Germinal center (tissue), 1 donor: Measurements from ENCODE around the gene TRIP10.

Experiments
- DNase-seq: peaks from one replicate; pipeline ENCODE4 v3.0.0; 2012; ENCODE audit warnings: mixed read lengths, low spot score

The TRIP10 gene

GRCh38 chr19:6711605-6712004 is 27.9 kb upstream of the TRIP10 start:
- no peak for DNase-seq

- DNase-seq, result no peak
Observed at GRCh38 chr19:6712231-6712630, 27.2 kb upstream of the TRIP10 start.

DNA sequence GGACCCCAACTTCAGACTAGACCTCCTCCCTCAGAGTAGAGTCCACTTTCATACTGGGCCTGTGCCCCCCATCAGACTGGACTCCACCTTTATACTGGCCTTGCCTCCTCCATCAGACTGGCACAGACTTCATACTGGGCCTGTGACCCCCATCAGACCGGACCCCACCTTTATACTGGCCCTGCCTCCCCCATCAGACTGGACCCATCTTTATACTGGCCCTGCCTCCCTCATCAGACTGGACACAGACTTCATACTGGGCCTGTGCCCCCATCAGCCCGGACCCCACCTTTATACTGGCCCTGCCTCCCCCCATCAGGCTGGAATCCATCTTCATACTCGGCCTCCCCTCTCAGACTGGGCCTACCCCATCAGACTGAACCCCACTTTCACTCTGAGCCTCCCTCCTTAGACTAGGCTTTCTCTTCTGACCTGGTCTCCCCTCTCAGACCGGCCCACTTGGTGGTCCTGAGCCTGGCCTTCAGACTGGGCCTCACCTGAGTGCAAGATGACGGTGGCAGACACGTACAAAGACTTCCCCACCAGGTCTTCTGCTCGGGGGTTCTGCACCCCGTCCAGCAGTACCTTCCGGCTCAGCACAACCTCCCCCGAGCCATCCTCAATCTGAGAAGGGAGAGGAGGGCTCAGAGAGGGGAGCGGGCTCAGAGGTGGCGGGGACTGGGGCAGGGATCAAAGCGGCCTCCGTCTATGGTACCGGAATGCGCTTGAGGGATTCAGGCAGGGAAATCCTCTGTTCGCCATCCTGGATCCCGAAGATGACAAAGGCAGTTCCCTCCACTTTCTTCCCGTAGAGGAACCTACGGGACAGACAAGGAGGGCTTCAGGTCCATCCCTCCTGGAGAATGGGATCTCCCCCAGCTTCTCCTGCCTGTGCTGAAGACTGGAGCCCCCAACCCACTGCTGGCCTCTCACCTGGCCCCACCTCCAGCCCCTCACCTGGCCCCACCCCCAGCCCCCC is 26.5 kb upstream of the TRIP10 start:
- no peak for DNase-seq

DNA sequence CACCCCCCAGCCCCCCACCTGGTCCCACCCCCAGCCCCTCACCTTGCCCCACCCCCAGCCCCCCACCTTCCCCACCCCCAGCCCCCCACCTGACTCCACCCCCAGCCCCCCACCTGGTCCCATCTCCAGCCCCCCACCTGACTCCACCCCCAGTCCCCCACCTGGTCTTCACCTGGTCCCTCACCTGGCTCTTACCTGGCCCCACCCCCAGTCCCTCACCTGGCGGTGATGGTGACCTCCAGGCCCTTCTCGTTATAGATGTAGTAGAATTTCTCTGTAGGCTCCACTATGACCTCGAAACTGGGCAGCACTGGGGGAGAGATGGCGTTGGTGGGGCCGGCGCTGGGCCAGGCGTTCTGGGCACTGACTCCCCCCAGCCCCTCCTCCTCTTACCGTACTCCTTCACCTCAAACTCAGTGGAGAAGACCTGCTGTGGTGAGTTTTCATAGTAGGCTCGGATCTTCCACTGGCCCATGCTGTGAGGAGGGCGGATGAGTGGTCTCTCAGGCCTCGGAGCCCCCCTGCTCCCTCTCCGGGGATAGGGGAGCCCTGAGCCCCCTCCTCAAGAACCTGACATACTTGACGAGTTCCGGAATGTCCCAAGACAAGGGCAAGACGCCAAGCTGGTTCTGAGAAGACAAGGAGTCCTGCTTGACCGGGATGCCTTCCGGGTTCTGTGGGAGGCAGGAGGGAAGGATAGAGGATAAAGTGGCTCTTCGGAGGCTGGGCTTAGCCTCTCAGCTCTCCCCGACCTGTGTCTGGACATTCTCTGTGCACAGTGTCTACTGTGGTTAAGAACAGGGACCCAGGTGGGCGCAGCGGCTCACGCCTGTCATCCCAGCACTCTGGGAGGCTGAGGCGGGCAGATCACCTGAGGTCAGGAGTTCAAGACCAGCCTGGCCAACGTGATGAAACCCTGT is 25.4 kb upstream of the TRIP10 start:
- DNase-seq, result no peak

DNA sequence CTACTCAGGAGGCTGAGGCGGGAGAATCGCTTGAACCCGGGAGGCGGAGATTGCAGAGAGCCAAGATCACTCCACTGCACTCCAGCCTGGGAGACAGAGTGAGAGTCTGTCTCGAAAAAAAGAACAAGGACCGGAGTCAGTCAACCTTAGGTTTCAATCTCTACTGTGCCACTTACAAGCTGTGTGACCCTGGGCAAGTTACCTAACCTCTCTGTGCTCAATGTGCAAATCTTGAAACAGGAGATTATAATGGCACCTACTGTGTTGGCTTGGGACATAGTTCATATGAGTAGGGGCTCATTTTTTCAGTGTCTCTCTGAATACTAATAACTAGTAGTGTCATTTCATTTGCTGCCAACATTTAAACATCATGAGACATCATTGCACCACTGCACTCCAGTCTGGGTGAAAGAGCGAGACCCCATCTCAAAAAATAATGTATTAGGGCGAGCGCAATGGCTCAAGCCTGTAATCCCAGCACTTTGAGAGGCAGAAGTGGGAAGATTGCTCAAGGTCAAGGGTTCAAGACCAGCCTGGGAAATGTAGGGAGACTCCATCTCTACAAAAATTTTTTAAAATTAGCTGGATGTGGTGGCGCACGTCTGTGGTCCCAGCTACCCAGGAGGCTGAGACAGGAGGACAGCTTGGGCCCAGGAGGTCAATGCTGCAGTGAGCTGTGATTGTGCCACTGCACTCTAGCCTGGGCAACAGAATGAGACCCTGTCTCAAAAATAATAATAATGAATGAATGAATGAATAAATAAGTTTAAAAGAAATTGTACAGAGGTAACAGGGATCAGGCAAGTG is 24.5 kb upstream of the TRIP10 start:
- no peak for DNase-seq

- DNase-seq, result no peak
Observed at GRCh38 chr19:6716610-6716970, 22.9 kb upstream of the TRIP10 start.

DNA sequence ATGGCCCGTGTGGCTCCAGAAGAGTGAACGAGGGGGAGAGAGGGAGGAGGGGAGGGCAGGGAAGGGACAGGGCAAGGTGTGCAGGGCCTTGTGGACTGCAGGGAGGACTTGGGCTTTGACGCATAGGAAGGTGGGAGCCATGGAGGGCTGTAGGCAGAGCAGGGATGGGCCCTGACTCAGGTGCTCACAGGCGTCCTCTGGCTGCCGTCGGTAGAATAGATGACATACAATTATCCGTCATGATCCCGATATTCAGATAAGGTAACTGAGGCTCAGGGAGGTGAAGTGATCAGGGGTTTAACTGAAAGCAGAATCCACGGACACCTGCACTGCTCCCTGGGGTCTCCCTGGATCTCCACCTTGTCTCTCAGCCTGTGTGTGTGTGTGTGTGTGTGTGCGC is 22.4 kb upstream of the TRIP10 start:
- no peak for DNase-seq

- no peak for DNase-seq
Observed at GRCh38 chr19:6717441-6717971, 22.0 kb upstream of the TRIP10 start.

GRCh38 chr19:6718111-6718740 is 21.3 kb upstream of the TRIP10 start:
- DNase-seq, result no peak

DNA sequence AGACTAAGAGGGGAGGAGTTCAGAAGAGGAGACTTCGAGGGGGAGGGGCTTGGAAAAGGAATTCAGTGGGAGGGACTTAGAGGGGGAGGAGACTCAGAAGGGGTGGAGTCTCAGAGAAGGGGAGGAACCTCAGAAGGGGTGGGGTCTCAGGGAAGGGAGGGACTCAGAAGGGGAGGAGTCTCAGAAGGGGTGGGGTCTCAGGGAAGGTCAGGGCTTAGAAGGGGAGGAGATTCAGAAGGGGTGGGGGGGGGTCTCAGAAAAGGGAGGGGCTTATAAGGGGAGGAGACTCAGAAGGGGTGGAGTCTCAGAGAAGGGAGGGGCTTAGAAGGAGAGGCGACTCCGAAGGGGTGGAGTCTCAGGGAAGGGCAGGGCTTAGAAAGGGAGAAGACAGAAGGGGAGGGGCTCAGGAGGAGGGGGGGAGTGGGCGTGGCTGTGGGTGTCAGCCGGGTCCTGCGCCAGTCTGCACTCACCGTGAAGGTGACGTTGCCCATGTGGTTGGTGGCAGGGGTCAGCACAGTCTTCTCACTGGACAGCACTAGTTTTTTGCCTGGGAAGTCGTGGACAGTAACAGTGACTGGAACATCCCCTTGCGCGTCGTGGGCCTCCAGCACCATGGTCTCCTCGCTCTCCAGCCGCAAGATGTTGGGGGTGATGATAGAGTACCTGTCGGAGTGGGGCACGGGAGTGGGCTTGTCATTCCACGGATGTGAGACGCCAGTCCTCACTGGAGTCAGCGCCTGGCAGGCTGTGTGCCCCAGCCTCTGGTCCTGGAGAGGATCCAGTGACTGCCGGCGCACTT is 20.5 kb upstream of the TRIP10 start:
- peak; percentile 56 for DNase-seq

GRCh38 chr19:6719540-6719861 is 20.0 kb upstream of the TRIP10 start:
- no peak for DNase-seq

GRCh38 chr19:6719992-6720368 is 19.5 kb upstream of the TRIP10 start:
- no peak for DNase-seq

DNA sequence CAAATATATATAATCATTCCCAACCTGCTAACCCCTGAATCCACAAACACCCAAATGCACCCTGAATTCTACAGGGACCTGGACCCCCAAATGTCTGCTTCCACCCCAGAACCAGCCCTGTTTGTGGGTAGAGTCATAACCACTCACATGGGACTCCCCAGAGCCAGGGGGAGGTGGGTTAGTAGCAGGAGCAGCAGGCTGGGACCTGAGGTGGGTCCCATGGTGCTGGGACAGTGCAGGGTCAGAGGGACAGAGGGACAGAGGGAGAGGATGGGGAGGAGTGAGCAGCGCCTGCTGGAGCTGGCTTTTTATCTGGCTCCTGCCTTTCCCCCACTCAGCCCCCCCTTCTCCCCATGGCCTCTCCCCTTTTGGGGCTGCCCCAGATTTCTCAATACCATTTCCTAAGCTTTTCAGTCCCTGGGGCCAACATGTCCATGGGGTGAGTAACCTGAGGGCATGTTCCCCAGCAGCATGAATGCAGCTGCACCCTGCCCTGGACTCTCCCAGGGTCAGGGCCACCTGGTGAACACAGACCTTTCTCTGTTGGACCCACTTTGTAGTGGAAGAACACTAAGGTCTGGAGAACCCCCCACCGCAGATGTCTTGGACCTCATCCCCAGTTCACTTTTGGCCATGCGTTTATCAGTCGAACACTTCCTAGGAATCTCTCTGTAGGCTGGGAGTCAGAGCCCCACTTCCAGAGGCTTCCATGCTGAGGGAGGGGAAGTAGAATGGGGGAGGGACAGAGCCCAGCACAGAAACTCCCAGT is 18.9 kb upstream of the TRIP10 start, which contains the start of gene C3:
Gene C3 (minus strand): TSS at position 282 of the 769 bp plus-strand sequence. CDS start 61 bp downstream, at position 221.
- no peak for DNase-seq

DNA sequence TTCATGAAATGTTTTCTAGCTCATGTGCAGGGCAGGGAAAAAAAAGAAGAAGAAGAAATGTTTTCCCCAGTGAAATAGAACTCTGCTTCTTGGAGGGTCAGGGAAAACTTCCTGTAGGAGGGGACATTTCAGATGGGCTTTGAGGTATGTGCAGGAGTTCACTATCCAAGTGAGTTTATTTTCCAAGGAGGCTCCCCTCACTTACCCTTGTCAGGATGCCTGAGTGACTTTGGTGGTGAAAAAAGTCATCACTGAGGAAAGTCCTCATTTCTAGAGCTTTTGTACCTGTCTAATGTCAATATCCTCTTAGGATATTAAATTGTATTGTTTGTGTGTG is 18.4 kb upstream of the TRIP10 start:
- DNase-seq, result no peak

DNA sequence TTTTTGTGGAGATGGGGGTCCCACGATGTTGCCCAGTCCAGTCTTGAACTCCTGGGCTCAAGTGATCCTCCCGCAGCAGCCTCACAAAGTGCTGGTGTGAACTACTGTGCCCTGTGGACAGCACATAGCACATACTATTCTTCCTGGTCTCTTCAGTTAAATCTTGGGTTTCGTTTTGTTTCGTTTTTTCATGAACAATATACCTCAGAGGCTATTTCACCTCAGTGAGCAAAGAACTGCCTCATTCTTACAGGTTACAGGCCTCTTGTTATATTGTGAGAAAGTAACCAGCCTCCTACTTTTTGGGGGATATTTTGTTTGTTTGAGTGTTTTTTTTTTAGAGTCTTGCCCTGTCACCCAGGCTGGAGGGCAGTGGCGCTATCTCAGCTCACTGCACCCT is 17.7 kb upstream of the TRIP10 start:
- peak; percentile 59 for DNase-seq

GRCh38 chr19:6723108-6723618 is 16.3 kb upstream of the TRIP10 start:
- DNase-seq, result no peak

GRCh38 chr19:6723738-6724137 is 15.7 kb upstream of the TRIP10 start:
- DNase-seq, result no peak

- DNase-seq, result no peak
Observed at GRCh38 chr19:6724631-6725492, 14.6 kb upstream of the TRIP10 start.
